HG02763 (cell line): Measurements from ENCODE around the gene GADD45GIP1.

ENCODE experiments used
- ATAC-seq: cut with Tn5 transposase; IDR thresholded peaks from one replicate; pipeline ENCODE4 v1.9.1; 2021; ENCODE audit warnings: mild to moderate bottlenecking, moderate library complexity; ENCODE audit not compliant: unreplicated experiment

The GADD45GIP1 gene

GRCh38 chr19:12913851-12914690, 43.0 kb downstream of the GADD45GIP1 start:
- no peak for ATAC-seq

DNA sequence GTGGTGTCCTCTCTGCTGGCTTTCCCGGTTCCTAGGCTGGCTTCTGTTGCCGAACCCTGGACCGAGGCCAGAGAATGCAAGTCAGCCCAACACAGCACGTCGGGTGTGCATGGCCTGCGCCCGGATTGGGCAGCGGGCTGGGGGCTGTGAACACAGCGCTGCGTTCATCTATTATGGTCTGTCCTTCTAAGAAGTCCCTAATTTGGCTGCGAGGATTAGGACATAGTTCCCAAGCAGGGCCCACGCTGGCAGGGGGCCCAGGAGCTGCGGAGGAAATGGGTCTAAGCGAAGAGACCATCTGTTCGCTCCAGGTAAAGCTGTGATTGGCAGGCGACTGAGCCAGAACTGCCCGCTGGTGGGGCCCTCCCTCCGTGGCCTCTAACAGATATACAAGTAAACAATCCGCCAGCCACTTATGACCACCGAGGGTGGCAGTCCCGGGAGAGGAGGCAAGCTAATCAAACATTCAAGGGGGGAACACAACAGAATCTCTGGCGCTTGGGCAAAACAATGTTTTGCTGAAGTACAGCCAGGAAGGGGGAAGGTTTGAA, 43.9 kb downstream of the GADD45GIP1 start:
- no peak for ATAC-seq

DNA sequence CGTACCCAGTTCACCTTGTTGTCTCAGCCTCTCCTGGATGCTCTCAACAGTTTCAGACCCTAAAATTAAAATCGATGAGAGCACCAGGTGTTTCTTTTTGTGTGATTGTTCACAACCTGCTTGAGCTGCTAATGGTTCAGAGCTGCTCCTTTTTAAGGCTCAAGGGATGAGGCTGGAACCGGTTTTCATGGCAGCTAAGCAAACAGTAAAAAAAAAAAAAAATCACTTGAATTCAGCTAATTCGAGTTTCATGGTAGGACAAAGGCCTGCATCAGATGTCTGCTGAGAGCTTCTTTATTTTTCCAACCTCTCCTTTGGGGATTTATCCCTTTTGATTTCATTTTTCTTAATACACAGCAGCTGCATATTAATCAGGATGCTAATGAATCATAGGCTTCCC, 44.5 kb downstream of the GADD45GIP1 start:
- no peak for ATAC-seq

DNA sequence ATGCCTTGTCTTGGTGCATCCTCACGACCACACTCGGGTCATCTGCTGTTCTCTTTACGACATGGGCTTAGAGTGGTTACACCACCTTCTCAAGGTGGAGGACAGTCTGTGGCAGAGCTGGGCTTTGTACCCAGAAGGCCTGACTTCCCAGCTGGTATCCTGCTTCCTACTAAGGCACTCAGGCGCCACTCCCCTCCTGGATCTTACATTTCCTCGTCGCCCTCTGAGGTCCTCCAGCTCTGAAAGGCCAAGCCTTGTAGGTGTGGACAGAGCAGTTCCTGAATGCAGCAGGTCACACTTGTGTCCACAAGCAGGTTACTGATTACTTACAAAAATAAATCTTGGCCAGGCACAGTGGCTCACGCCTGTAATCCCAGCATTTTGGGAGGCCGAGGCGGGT, 49.9 kb downstream of the GADD45GIP1 start:
- ATAC-seq, result no peak
